Neuronal stem cell (in vitro differentiated cells): Measurements from ENCODE around the gene PANX2.

Experiments
- DNase-seq: peaks from one replicate; pipeline ENCODE4 v3.0.0-alpha.2; 2013; ENCODE audit warnings: low spot score
- H2AFZ ChIP-seq: one replicate; pipeline ENCODE4 v1.6.1; 2013; ENCODE audit warnings: mild to moderate bottlenecking, low read length, inconsistent platforms
- H2AK5ac ChIP-seq: 2 replicates; pipeline ENCODE4 v1.6.1; 2013; ENCODE audit warnings: low read depth, mild to moderate bottlenecking, inconsistent platforms, low read length, moderate library complexity, mixed read lengths
- H2BK120ac ChIP-seq: 2 replicates; pipeline ENCODE4 v1.6.1; 2013; ENCODE audit warnings: low read depth, mild to moderate bottlenecking, inconsistent platforms, low read length, moderate library complexity, mixed read lengths
- H2BK12ac ChIP-seq: one replicate; pipeline ENCODE4 v1.6.1; 2013; ENCODE audit warnings: low read length, inconsistent platforms
- H2BK15ac ChIP-seq: 2 replicates; pipeline ENCODE4 v1.6.1; 2013; ENCODE audit warnings: mild to moderate bottlenecking, low read length, inconsistent platforms, mixed read lengths
- H2BK5ac ChIP-seq: one replicate; pipeline ENCODE4 v1.6.1; 2013; ENCODE audit warnings: inconsistent platforms, mild to moderate bottlenecking, low read length, moderate library complexity
- H3K14ac ChIP-seq: one replicate; pipeline ENCODE4 v1.6.1; 2013; ENCODE audit warnings: low read length, inconsistent platforms
- H3K18ac ChIP-seq: 2 replicates; pipeline ENCODE4 v1.6.1; 2013; ENCODE audit warnings: low read length, inconsistent platforms
- H3K23ac ChIP-seq: 2 replicates; pipeline ENCODE4 v1.6.1; 2013; ENCODE audit warnings: low read depth, mild to moderate bottlenecking, mixed read lengths, low read length, inconsistent platforms; ENCODE audit not compliant: poor library complexity
- H3K27ac ChIP-seq: replicated peaks from 3 replicates; pipeline ENCODE4 v1.5.1; 2013; ENCODE audit warnings: low read length, inconsistent platforms
- H3K27me3 ChIP-seq, 3 experiments: 2 replicates each; pipeline ENCODE4 v1.6.1; 2013; ENCODE audit warnings: low read length in 3 of 3, mild to moderate bottlenecking in 2 of 3, inconsistent platforms in 1 of 3, low read depth in 1 of 3, mixed read lengths in 1 of 3, moderate library complexity in 1 of 3; ENCODE audit not compliant: control insufficient read depth in 3 of 3, insufficient read depth in 3 of 3
- H3K36me3 ChIP-seq, 2 donors: replicated peaks in 1 of 2; 2 replicates each; pipeline ENCODE4 v1.6.1; 2013; ENCODE audit warnings: low read length in 2 of 2; ENCODE audit not compliant: control insufficient read depth in 2 of 2, insufficient read depth in 2 of 2
- H3K4ac ChIP-seq: 2 replicates; pipeline ENCODE4 v1.6.1; 2013; ENCODE audit warnings: inconsistent platforms, mild to moderate bottlenecking, low read length, moderate library complexity
- H3K4me1 ChIP-seq, 2 donors: 1 replicate in 1 of 2; 2 replicates in 1 of 2; pipeline ENCODE4 v1.6.1; 2013; ENCODE audit warnings: low read length in 2 of 2, low read depth in 1 of 2; ENCODE audit not compliant: control insufficient read depth in 2 of 2, insufficient read depth in 1 of 2
- H3K4me2 ChIP-seq: one replicate; pipeline ENCODE4 v1.6.1; 2013; ENCODE audit warnings: mild to moderate bottlenecking, low read length, inconsistent platforms; ENCODE audit not compliant: insufficient read depth, poor library complexity, severe bottlenecking
- H3K4me3 ChIP-seq, 2 donors: 2 replicates each; pipeline ENCODE4 v1.5.1; 2013; ENCODE audit warnings: low read length in 2 of 2, mild to moderate bottlenecking in 2 of 2, inconsistent platforms in 1 of 2, moderate library complexity in 1 of 2
- H3K79me1 ChIP-seq: one replicate; pipeline ENCODE4 v1.6.1; 2013; ENCODE audit warnings: low read depth, mild to moderate bottlenecking, inconsistent platforms, low read length, moderate library complexity
- H3K9ac ChIP-seq: one replicate; pipeline ENCODE4 v1.6.1; 2013; ENCODE audit warnings: mild to moderate bottlenecking, low read depth, low read length, inconsistent platforms; ENCODE audit not compliant: poor library complexity
- H3K9me3 ChIP-seq, 2 donors: replicated peaks in 1 of 2; 2 replicates each; pipeline versions ENCODE3 to v1.6.1; 2013; ENCODE audit warnings: low read length in 2 of 2, mild to moderate bottlenecking in 2 of 2, inconsistent platforms in 1 of 2, low read depth in 1 of 2, mixed read lengths in 1 of 2, moderate library complexity in 1 of 2; ENCODE audit not compliant: control insufficient read depth in 2 of 2, insufficient read depth in 1 of 2
- H4K8ac ChIP-seq: one replicate; pipeline ENCODE4 v1.6.1; 2013; ENCODE audit warnings: low read depth, mild to moderate bottlenecking, inconsistent platforms, low read length, moderate library complexity
- H4K91ac ChIP-seq: one replicate; pipeline ENCODE4 v1.6.1; 2013; ENCODE audit warnings: low read length, low read depth, mild to moderate bottlenecking, inconsistent platforms; ENCODE audit not compliant: poor library complexity
- WGBS, 2 donors: extraction: QIAGEN DNeasy Blood & Tissue Kit; methylation state at CpG; one replicate each; pipeline ENCODE4 v1.1.7; 2013; ENCODE audit warnings: missing lambda C conversion rate in 2 of 2, mixed read lengths in 1 of 2; ENCODE audit not compliant: insufficient read length in 2 of 2, insufficient replicate concordance in 1 of 2; ENCODE audit errors: extremely low coverage in 2 of 2; 5-methylcytosine and 5-hydroxymethylcytosine counted together

PANX2 gene

GRCh38 chr22:50144005-50144614 is 26.4 kb upstream of the PANX2 start:
- Histone ChIP-seq H3K4me3 (no peak overlapping the region), H3K4me1 (peaks cover 9 to 10% of the 10 kb centered on the region in 2 donors), H4K8ac (no peak overlapping the region), H4K91ac (no peak overlapping the region), H2AK5ac (no peak overlapping the region), H3K9me3 (no peaks in the 10 kb centered on the region), H2BK5ac (no peak overlapping the region), H3K4ac (no peak overlapping the region), H3K27ac (no peak overlapping the region), H3K79me1 (no peaks in the 10 kb centered on the region), H2AFZ (no peak overlapping the region), H3K4me2 (no peak overlapping the region), H3K9ac (no peak overlapping the region), H3K23ac (peak overlapping the region; percentile 1), H3K36me3 (no peaks in the 10 kb centered on the region), H2BK15ac (no peak overlapping the region), H3K18ac (no peak overlapping the region), H3K27me3 (peaks cover 0 to 23% (median 0%) of the 10 kb centered on the region in 3 experiments), H3K14ac (no peak overlapping the region), H2BK12ac (no peak overlapping the region), H2BK120ac (no peak overlapping the region)
- no CpG with 5 or more reads among the region's 18 CpGs for WGBS, 2 donors
- DNase-seq = no peak

DNA sequence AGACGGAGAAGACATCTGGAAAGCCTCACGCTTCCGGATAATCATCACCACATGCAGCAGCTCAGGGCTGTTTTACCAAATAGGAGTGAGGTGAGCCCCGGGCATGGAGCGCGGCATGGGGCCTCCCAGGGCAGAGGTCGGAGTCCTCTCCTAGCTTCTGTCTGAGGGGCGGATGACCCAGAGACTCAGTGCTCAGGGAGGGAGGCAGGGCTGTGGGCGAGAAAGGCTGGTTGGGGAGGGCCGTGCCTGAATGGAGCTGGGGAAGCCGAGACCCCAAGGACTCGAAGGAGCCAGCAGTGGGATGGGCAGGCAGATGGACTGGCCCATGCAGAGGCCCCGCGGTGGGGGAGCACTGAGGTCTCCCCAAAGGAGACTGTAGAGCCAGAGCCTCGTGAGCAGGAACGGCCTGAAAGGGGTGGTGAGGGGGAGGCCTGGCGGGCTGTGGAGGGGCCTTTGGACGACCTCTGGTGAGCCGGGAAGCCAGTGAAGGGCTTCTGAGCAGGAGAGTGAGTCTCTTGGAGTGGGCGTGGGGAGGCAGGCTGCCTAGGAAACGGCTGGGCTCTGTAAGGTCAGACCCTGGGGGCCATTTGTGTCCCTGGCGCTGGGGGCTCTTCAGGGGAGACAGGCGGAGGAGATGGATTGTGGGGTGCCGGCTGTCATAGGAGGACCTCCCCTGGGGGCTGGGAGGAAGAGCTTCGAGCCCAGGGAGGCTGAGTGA is 24.7 kb upstream of the PANX2 start:
- H3K4ac ChIP-seq = no peak overlapping the region
- H3K79me1 ChIP-seq = peaks cover 2% of the 10 kb centered on the region

DNA sequence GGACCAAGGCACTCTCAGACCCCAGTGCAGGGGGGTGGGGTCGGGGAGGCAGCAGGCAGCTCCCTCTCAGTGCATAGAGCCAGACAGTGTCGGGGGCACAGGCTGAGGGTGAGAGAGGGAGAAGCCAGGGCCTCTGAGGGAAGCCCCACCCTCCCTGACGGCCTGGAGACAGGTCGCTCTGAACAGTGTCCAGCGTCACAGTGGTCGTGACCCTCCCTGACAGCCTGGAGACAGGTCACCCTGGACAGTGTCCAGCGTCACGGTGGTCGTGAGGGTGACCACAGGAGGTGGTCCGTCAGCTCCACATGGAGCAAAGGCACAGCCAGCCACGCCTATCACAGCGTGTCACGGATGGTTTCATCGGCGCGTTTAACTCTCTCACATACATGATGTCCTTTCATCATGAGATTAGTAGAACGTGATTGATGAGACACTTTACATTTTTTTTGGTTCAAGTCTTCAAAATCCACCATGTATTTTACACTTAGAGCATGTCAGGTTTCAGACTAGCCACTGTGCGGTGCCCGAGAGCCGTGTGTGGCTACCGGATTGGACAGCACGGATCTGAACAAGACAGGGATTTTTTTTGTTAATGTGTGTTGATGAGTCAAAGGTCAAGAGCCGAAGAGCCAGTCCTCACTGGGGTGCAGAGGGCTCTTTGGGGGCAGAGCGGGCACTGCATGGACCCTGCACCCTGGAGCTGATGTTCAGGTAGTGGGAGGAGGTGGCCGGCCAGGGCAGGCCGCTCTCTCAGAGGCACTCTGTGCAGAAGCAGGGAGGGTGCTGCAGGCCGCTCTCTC is 23.9 kb upstream of the PANX2 start:
- Histone ChIP-seq H2AK5ac (peak overlapping the region; percentile 96), H3K4ac (no peak overlapping the region), H3K27ac (no peak overlapping the region), H3K18ac (peak overlapping the region; percentile 91), H2AFZ (peak overlapping the region; percentile 88), H4K91ac (no peak overlapping the region), H3K4me2 (no peak overlapping the region), H3K27me3 (peaks cover 0 to 28% (median 0%) of the 10 kb centered on the region in 3 experiments), H2BK5ac (peak overlapping the region; percentile 67), H3K4me3 (peak overlapping the region in 1 of 2 donors; percentile 29), H3K36me3 (no peaks in the 10 kb centered on the region), H3K14ac (no peak overlapping the region), H2BK12ac (peak overlapping the region; percentile 68), H3K9me3 (no peaks in the 10 kb centered on the region), H2BK120ac (no peak overlapping the region), H3K79me1 (peaks cover 2% of the 10 kb centered on the region), H3K23ac (peak overlapping the region; percentile 83), H3K9ac (peak overlapping the region; percentile 78), H2BK15ac (peak overlapping the region; percentile 95), H4K8ac (no peak overlapping the region), H3K4me1 (peaks cover 7 to 9% of the 10 kb centered on the region in 2 donors)
- WGBS, 2 donors = no CpG with 5 or more reads among the region's 27 CpGs
- no peak for DNase-seq

More for the DNA sequence above, 24.7 kb upstream of the PANX2 start:
- Histone ChIP-seq H2BK5ac (peak overlapping the region; percentile 67), H2BK15ac (peak overlapping the region; percentile 95), H3K14ac (no peak overlapping the region), H2AK5ac (peak overlapping the region; percentile 96), H3K4me2 (no peak overlapping the region), H3K9ac (peak overlapping the region; percentile 78), H3K18ac (peak overlapping the region; percentile 91), H3K23ac (no peak overlapping the region), H4K8ac (no peak overlapping the region), H3K4me1 (peaks cover 7 to 9% of the 10 kb centered on the region in 2 donors), H2BK120ac (no peak overlapping the region), H3K27me3 (peaks cover 0 to 25% (median 0%) of the 10 kb centered on the region in 3 experiments), H4K91ac (no peak overlapping the region), H3K27ac (no peak overlapping the region), H2AFZ (peak overlapping the region; percentile 88), H3K9me3 (no peaks in the 10 kb centered on the region), H2BK12ac (no peak overlapping the region), H3K4me3 (no peak overlapping the region), H3K36me3 (no peaks in the 10 kb centered on the region)
- DNase-seq = no peak
- whole genome bisulfite sequencing, 2 donors = no CpG with 5 or more reads among the region's 25 CpGs
